ENCODE results near the gene SHMT1.
A peak's percentile ranks its signal among the peaks of the same experiment; 100 is the strongest.
"Not testable (repeated sequence)": the region's sequence is repeated elsewhere in the genome, so short reads cannot be mapped to it uniquely, and the experiment has no call there.

The SHMT1 gene

DNA sequence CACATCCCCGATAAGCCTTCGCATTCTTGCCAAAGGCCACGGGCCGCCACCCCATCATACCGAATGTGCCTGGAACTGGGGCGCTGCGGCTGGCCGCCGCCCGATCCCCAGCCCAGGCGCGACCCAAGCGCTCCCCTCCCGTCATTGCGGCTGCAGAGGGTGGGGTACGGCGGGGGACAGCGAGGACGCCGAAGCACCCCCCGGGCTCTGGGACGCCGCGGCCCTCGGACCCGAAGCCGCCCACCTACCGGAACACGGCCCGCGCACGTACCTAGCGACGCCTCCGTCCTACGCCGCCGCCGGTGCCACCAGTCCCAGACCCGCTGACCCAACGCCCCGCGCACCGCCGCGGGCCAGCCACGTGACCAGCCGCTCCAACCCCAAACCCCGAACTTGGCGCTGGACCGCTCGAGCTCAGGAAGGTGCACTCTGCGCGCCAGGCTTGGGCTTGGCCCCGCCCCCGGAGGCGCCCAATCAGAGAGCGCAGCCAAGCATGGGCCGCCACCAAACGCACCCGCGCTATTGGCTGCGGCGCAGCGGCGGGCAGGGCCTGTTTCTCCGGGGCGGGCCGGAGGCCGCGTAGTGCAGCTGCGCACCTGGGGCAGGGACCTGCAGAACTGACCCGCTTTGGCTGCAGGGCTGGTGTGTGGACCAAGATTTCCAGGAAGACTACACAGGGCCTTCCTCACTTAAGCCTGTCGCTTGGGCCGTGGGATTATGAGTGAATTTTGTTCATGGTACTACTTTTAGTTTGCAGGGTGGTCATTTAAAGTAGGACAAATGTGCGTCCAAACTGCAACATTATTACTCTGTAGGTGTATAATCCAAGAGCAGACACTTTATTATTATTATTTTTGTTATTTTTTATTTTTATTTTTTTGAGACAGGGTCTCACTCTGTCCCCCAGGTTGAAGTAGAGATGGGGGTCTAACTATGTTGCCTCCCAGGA lies at the start of gene SHMT1:
Gene SHMT1 (minus strand): TSS at position 450 of the 949 bp plus-strand sequence. CDS start 7,569 bp downstream, outside the sequence.
- DNase-seq (ENCODE audit: low spot score), result peak; percentile 76

DNA sequence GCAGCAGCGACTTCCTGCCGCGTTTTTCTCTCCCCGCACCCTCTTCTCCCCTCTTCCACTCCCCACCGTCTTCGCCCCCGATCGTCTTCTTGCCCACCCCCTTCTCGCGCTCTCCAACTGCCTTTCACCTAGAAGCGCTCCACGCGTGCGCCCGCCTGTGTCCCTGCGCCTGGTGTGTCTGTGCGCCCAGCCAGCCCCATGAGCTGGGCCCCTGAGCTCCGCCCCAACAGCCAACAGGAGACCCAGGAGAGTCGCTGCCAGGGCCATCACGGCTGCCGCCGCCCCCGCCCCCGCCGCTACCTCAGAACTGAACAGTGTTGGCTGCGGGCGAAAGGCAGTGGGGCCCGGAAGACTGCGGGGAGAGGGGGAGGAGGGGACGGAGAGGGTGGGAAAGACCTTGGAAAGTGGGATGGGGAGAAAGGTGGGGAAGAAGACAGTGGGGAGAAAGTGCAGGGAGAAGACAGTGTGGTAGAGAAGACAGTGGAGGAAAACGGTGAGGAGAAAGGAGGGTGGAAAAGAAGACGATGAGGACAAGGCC lies 48.7 kb upstream of the SHMT1 start:
- DNase-seq (ENCODE audit: low spot score), result not testable (repeated sequence)

DNA sequence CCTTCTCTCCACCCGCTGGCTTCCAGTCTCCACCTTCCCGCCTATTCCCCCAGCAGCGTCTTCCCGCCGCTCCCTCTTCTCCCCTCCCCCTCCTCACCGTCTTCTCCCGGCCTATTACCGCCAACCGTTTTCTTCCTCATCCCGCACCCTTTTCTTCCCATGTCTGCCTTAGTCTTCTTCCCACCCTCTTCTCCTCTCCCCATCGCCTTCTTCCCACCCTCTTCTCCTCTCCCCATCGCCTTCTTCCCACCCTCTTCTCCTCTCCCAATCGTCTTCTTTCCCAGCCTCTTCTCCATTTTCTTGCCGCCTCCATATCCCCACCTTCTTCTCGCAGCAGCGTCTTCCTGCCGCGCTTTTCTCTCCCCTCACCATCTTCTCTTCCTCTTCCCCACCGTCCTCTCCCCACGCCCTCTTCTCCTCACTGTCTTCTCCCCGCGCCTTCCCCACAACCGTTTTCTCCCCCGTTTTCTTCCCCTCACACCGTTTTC lies 48.1 kb upstream of the SHMT1 start:
- DNase-seq (ENCODE audit: low spot score), result not testable (repeated sequence)

DNA sequence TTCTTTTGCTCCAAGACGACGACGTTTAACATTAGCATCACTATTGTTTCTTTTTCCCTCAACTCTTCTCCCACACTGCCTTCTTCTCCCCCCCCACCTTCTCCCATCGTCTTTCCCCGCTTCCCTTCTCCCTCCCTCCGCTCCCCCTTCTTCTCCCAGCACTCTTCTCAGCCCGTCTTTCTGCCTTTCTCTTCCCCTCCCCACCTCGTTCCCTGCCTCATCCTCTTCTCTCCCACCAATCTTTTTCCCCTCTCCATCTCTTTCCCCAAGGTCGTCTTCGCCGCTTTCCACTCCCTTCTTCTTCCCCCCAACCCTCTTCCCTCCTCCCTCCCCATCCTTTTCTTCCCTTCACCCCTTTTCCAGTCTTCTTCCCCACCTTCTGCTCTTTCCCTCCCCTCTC lies 47.4 kb upstream of the SHMT1 start:
- not testable (repeated sequence) for DNase-seq (ENCODE audit: low spot score)

DNA sequence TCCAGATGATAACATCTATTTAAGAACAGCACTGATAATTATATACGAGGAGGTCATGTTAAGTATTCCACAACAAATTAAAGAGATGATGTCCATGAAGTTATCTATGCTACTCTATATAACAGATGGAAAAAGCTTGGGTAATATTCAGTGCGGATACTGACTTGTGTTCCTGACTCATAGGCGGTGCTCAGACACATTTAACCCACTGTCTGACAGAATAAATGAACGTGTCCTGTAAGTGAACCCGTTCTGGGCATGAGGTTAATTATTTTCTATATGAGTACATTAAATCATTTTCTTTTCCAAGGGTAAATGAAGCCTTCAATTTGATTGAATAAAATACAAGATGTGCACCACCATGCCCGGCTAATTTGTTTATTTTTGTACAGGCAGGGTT lies 46.0 kb upstream of the SHMT1 start:
- DNase-seq (ENCODE audit: low spot score), result not testable (repeated sequence)

DNA sequence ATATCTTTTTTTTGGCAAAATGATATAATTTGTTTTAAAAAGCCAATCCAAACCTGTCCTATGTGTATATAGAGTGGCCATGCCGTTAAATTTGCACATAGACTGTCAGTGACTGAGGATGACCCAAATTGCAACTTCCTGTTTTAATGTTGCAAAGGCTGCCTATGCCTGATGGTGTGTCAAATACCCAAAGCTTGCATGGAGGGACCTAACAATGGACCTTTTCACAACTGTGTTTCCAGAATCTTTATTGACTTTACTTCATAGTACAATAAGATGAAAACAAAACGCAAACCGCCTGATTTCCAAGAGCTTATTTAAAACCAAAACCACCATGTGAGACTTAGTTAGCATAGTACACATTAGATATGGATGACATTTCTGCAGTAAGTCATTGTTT lies 45.6 kb upstream of the SHMT1 start:
- not testable (repeated sequence) for DNase-seq (ENCODE audit: low spot score)

DNA sequence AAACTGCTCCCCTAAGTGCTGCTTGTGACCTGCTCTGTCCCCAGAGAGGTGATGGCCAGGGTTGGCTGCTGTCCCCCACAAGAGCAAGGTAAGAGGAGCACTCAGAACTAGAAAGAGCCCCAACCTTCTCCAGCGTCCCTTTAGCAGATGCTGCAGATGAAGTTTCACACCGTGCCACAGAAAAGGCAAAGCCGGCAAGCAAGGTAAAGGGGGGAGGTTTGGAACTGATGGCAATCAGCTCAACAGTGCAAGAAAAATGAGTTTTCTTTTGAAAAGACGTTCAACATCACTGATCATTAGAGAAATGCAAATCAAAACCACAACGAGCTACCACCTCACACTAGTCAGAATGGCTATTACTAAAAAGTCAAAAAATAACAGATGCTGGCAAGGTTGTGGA lies 40.3 kb upstream of the SHMT1 start:
- not testable (repeated sequence) for DNase-seq (ENCODE audit: low spot score)

DNA sequence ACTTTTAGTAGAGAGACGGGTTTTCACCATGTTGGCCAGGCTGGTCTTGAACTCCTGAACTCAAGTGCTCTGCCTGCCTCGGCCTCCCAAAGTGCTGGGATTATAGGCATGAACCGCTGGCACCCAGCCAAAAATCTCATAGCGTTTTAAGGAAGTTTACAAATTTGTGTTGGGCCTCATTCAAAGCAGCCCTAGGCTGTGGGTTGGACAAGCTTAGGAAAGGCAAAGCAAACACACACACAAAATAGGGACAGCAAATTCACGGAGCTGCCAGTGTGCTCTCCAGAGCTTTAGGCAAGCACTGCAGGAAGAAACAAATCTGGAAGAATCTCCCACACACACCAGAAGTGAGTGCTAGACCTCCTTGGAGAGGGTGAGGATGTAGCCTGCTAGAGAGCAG lies 39.8 kb upstream of the SHMT1 start:
- not testable (repeated sequence) for DNase-seq (ENCODE audit: low spot score)

DNA sequence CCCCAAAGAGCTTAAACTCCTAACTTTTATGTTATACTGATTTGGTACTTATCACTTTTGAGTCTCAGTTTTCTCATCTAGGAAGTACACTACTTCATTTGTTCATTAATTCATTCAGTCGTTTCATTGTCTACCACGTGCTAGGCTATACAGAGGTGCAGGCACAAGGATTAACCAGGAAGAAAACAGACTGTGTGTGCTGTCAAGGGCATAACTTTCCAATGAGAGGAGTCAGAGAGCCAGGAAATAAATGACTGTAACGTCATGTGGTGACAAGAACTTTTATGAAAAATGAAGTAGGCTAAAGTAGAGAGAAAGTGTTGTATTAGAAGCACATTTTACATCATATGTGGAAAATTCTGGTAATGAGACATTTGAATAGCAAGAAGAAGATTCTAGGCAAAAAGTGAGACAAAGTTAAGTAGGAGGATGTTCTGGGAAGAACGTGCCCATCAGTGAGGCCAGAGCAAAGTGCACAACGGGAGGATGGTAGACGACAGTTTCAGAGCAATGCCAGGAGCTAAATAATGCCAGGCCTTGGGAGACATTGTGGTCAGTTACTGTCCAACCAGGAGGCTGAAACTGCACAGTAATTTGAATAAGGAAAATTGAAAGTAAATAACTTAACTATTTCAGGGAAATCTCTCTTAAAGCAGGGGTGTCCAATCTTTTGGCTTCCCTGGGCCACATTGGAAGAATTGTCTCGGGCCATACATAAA lies 38.7 kb upstream of the SHMT1 start:
- not testable (repeated sequence) for DNase-seq (ENCODE audit: low spot score)

DNA sequence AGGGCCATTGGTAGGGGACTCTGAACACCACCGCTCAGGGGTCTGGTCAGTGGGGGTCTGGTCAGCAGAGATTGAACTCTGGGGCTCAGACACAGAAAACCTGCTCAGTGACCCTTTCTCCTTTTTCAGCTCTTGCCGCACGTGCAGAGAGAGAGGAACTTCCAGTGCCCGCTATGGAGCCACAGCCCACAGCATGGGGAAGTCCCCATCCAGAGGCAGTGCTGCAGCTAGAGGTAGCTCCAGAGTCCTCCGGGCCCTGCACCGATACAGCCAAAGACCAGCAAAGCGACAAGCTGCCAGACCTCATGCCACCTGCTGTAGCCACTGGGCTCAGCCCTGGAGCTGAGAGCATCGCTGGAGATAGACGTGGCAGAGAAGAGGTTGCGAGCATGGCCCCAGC lies 25.4 kb upstream of the SHMT1 start:
- DNase-seq (ENCODE audit: low spot score), result not testable (repeated sequence)

DNA sequence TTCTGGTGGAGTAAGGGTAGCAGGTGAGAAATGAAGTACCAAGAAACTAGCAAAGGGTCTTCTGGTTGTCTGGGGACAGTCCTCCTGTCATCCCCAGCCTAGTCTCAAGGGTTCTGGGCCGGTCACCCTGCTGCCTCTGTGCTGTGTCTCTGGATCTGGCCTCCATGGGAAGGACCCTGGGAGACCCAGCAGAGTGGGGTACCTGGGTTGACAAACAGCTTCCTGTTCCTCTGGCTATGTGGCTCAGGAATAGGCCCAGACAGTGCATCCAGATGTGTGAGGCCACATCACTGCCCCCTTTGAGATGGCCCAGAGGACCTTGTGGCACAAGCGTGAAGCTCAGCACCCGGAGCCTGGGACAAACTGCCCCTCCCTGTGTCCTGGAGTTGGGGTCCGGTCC lies 24.9 kb upstream of the SHMT1 start:
- DNase-seq (ENCODE audit: low spot score), result not testable (repeated sequence)

DNA sequence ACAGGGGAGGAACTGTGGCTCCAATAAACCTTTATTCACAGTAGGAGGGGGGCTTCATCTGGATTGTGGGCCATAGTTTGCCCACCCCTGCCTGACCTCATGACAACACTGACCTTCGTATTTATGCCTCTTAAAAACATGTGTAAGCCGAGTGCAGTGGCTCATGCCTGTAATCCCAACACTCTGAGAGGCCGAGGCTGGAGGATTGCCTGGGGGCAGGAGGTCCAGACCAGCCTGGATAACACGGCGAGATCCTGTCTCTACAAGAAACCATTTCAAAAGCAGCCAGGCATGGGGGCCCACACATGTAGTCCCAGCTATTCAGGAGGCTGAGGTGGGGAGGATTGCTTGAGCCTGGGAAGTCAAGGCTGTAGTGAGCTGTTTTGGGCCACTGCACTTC lies 24.2 kb upstream of the SHMT1 start:
- not testable (repeated sequence) for DNase-seq (ENCODE audit: low spot score)

DNA sequence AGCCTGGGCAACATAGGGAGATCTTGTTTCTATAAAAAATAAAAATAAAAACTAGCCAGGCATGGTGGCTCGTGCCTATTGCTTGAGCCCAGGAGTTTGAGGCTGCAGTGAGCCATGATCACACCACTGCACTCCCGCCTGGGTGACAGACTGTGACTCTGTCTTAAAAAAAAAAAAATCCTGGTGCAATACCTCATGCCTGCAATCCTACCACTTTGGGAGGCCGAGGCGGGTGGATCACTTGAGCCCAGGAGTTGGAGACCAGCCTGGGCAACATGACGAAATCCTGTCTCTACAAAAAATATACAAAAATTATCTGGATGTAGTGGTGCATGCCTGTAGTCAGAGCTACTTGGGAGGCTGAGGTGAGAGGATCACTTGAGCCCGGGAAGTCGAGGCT lies 20.9 kb upstream of the SHMT1 start:
- not testable (repeated sequence) for DNase-seq (ENCODE audit: low spot score)

DNA sequence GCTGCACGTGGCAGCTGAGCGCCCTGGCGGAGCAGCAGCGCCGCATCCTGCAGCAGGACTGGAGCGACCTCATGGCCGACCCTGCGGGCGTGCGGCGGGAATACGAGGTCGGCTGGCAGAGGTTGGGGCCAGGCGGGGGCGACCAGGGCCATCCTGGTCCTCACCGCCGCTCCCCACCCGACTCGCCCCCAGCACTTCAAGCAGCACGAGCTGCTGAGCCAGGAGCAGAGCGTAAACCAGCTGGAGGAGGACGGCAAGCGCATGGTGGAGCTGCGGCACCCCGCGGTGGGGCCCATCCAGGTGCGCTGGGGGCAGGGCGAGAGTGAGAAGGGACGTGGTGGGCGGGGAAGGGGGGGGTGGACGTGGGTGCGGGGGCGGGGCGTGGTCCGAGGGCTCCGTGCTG lies 19.7 kb upstream of the SHMT1 start:
- not testable (repeated sequence) for DNase-seq (ENCODE audit: low spot score)

DNA sequence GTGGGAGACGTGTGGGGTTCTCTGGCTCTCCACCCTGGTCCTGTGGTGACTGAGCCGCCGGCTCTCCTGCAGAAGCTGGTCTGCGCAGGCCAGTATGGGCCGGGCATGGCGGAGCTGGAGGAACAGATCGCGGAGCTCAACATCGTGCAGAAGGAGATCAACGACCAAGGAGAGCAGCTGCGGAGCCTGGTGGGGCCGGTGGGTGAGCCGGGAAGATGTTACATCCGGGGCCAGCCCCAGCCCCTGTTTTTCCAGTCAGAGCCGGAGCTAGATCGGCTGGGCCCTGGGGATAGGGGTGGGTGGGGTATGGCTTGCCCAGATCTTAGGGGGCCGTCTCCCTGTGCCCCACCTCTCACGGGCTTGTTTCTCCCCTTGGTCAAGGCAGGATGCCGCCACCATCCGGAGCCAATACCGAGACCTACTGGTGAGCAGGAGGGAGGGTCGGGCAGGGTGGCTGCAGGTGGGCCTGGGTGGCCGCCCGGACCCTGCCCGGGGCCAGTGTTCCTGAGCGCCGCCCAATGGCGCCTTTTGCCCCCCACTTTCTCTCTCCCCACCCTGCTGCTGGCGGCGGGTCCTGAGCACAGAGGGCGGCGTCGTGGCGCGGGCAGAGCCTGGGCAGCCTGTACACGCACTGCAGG lies 19.2 kb upstream of the SHMT1 start:
- DNase-seq (ENCODE audit: low spot score), result no peak

DNA sequence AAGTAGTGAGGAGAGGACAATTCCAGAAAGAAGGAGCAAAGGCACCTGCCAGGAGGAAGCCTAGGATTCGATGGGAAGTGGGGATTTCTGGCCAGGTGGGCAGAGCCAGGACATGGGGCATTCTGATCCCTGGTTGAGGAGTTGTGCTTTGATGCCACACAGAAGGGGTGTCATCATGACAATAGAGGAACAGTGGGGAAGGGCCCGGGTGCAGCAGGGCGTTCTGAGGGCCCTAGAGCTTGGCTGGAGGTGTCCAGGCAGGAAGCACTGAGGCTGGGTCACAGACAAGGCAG lies 18.5 kb upstream of the SHMT1 start:
- no peak for DNase-seq (ENCODE audit: low spot score)

DNA sequence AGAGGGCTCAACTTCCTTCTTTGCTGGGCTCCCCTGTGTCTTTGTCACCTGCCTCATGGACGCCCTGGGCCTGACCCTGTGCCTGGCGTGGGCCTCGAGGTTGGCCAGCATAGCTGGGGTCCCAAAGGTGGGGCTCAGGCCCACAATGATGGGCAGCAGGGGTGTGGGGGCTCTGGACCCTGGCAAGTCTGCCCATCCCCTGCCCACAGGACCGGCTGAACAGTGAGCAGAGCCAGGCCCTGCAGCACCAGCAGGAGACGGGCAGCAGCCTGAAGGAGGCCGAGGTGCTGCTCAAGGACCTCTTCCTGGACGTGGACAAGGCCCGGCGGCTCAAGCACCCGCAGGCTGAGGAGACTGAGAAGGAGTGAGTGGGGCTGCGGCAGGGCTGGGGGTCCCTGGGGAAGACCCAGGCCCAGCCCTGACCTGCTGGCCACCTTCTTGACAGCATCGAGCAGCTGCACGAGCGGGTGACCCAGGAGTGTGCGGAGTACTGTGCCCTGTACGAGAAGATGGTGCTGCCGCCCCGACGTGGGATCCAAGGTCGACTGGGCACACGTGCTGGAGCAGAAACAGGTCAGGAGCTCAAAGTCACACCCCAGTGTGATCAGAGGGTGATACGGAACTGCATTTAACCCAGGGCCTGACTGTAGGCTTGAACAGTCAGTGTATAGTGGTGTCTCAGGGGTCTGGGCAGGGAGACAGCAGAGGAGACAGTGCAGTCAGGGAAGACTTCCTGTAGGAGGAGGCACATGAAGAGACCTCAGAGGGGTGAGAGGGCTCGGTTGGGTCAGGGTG lies 18.0 kb upstream of the SHMT1 start:
- no peak for DNase-seq (ENCODE audit: low spot score)

DNA sequence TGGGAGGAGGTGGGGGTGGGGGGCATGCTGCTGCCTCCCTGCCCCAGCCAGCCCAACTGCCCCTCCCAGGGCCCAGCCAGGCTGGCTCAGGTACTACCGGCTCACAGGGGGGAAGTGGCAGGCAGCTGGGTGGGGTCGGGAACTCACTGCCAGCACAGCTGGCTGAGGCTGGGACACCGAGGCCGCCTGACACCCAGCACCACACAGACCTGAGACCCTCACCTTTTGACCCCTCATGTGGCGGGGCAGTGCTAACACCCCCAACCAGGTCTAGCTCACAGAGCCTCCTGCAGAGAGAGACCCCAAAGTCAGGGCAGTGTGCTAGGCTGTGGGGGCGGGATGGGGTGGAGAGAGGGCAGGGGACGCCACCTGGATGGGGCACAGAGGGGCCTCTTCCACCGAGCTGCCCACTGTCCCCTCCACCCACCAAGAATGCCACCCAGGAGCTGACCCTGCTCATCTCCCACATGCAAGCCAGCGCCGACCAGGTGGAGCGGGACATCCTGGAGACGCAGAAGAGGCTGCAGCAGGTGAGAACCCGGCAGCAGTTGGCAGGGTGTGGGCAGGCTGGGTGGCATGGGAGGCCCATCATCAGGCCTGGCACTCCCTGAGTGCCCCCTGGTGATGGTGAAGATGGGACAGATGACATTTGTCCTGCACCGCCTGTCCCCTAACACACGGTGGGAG lies 17.3 kb upstream of the SHMT1 start:
- no peak for DNase-seq (ENCODE audit: low spot score)

DNA sequence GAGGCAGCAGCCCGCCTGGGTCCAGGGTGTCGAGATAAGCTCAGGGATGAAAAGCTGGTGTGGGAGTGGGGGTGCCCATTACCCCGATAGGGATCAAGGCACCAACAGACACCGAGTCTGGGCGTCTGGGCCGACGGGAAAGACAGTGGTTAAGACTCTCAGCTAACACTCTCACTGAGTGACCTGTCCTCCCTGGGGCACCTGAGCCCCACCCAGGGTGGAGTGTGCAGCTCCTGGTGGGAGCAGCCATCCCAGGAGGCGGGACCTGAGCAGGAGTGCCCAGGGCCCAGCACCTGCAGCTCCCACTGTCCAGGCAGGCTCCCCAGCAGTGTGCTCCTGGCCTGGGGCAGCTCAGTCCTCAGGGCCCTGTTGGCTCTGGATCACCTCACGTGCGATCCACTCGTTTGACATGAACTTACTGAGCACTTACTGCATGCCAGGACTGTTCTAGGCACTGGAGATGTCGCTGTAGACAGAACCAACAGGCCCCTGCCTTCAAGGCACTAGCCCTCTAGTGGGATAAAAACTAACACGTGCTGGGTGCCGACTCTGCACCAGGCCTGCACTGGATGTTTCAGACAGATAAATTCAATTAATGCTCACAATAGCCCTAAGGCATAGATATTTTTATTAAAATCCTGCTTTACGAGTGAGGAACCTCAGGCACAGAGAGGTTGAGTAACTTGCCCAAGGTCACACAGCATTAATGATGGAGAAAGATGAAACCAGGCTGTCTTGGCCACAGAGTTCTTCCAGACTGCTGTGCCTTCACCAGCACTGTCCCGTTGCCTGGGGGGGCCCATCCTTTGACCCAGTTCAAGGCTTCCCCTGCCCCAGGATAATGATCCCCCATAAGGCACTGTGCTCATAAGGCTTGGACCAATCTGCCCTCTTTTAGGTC lies 16.1 kb upstream of the SHMT1 start:
- no peak for DNase-seq (ENCODE audit: low spot score)

DNA sequence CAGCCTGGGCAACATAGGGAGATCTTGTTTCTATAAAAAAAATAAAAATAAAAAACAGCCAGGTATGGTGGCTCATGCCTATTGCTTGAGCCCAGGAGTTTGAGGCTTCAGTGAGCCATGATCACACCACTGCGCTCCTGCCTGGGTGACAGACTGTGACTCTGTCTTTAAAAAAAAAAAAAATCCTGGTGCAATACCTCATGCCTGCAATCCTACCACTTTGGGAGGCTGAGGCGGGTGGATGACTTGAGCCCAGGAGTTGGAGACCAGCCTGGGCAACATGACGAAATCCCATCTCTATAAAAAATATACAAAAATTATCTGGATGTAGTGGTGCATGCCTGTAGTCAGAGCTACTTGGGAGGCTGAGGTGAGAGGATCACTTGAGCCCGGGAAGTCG lies 15.3 kb upstream of the SHMT1 start:
- DNase-seq (ENCODE audit: low spot score), result not testable (repeated sequence)
